T-helper 9 cell (primary cell): ENCODE data around the gene CPEB2.

ENCODE experiments used
- DNase-seq: peaks from one replicate; pipeline ENCODE4 v3.0.0-alpha.2; 2020

The CPEB2 gene

DNA sequence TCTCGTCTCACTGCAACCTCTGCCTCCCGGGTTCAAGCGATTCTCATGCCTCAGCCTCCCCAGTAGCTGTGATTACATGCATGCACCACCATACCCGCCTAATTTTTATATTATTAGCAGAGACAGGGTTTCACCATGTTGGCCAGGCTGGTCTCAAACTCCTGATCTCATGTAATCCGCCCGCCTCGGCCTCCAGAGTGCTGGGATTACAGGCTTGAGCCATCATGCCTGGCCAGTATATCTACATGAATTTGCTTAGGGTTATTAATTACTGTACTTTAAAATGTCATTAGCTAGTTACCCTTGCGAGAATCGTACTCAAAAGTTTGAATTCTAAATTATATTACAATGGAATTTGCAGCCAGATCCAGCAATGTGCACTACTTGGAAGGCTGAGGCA is 8.9 kb downstream of the CPEB2 start:
- DNase-seq: no peak

DNA sequence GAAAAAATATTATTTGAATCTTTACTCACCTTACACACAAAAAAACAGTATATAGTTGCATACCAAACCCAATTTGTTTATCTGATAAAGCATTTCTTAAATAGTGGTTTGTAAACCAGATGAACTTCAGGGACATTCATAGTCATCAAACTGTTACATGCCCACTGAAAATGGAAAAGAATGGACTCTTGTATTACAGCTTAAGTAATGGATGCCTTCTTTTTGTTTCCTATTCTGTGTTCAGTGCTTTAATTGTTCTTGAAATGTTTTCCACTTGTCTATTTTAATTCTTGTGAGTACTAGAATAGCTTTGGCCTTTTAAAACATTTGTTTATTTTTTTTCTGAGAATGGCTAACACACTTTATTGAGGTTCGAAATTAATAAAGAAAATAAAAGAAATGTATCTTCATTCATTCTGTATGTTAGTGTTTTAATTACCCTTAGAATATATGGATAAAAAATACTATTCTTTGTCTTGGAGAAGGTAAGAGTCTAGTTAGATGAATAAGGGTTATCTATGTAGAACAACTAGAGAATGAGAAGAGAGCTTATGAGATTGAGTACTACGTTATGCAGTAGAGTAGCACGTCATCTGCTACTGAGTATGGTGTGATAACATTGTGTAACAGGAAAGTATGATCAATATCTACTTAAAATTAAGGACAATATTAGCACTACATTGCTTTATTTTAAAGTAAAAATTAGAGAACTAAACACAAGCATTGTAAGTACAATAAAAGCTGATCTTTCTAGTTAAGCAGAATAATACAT is 9.9 kb downstream of the CPEB2 start:
- DNase-seq: no peak

DNA sequence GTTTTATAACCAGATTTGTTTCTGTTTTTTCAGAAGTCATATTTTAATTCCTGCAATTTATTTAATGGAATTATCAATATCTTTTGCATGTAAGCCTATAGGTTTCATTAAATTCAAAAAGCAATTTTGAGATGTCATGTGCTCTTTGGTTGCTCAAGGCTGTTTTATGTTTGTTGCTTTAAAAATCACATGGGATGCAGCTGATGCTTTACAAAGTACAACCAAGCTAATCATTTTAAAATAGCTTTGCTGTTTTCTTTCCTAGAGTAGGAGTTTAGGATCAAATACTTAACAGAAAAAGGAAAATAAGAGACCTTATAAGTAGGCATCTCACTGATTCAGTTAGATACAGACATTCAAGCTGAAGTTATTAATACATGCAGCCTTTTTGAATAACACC is 11.3 kb downstream of the CPEB2 start:
- DNase-seq: no peak

DNA sequence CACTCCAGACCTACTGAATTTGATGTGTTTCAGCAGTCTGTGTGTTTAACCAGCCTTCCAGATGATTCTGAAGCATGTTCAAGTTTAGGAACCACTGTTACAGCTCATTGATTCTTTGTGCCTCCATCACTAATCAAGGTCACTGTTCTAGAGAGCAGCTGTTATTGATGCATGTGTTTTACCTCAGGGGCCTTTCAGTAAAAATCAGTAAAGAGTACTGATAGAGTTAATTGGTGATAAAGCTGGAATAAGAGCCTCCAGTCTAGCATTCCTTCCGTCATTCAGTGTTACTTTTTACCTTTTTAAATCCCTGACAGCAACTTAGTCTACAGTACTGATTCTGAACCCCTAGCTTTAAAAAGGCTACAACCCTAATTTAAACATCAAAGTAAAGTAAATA is 12.9 kb downstream of the CPEB2 start:
- no peak for DNase-seq

DNA sequence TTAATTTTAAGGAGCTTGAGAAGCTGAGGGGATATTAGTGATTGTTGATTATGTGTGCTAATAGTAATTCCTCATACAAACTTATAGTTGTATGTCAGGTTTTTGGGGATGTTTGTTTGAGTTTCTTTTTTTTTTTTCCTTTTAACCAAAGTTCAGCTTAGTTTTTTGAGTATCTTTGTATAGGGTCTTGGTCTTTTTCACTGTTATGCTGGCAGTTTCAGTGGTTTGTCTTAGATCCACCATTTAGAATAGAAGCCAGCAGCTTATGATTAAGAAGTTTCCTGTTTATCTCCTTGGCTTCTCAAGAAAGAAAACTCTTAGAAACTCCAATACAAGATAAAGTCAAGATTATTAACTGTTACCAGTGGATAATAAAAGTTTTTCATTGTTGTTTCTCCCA is 16.1 kb downstream of the CPEB2 start:
- DNase-seq: no peak

DNA sequence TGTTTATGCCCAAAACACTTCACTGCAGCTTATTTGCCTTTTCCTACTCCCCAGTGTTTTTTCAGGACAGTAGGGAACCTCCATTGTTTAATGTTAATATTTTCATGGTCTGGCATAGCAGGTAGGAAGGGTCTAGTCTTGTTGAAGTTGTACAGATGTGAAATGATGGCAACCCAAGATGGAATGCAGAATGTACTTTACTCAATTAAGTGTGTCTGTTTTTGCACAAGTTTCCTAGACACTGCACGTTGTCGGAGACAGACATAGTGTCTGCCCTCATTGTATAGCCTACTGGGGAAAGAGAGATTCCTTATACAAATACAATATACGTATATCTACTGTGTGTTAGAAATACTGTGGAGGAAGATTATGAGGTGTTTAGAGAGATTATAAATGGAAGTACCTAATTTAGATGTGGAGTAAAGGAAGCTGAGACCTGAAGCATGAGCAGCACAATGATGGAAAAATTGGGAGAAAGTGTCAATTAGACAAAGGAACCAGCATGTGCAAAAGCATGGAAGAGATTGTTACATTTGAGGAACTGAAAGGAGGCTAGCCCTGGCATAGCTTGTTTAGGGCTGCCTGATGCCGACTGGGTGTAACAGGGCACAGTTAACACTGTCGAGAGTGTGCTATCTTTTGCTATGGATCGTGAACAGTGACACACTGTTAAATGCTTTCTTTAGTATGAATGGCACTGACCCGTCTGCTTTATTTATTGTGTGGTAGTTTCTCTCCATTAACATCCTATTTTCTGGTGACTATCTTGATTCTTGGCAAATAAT is 18.4 kb downstream of the CPEB2 start:
- no peak for DNase-seq

DNA sequence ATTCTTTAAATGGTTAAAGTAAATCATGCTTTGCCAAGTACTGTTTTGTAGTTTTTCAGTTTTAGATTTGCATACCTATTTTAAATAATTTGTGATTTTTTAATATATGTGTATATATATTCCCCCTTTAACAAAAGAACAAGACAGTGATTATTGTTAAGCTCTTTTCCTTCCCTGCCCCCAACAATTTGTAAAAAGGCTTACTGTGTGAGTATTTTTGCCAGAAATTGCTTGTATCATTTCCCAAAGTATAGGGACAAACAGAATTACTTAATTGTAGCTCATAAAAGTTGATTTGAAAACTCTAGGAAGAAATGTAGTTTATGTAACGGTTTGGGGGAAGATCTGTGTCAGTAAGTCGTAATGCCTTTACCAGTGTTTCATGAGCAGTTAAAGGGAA is 19.0 kb downstream of the CPEB2 start:
- DNase-seq: no peak

DNA sequence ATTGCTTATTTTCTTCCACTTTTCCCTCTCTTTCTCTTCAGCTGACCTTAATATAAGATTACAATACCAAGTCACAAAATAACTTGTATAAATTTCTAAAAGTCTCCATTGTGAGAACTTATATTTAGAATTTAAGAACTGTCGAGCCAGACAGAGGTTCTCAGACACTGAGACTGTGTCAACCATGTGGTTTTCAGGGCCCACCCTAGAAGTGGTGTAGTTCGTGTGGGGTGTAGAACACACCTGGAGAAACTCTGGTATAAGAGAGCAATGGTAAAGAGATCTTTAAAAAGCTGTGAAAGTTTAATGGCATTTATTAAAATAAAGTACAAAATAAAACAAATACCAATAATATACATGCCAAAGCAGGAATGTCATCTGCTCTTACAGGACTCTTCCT is 19.7 kb downstream of the CPEB2 start:
- no peak for DNase-seq

DNA sequence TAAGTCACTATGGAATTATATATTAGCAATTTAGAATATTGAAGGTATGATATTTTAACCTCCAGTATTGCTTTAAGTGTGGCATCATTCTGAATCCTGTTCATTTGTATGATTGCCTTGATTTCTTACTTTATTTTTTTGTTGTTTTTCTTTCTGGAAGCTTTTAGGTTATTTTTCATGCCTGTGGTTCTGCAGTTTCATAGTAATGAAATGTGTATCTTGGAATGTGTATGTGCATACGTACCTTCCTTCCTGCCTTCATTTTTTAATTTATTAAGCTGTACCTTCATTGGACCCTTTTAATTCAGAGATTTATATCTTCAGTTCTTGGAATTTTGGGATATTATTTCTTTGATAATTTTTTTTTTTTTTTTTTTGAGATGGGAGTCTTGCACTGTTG is 22.1 kb downstream of the CPEB2 start:
- DNase-seq: no peak

DNA sequence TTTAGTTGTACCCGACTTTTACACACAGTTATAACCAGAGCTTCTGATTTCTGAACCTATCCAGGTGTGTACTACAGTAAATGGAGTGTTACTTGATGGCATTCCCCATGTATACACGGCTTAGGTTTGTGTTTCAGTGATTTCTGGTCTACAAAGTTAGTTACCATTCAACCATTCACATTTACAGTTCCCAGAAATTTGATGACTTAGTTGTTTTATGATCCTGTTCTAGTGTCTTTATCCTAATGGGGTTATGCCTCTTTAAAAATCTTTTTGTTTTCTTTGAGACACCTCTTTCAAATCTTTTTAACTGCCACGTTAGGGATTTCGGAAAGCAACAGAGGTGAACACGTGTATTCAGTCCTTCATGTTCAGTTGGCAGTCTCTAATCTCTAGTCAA is 23.4 kb downstream of the CPEB2 start:
- no peak for DNase-seq

DNA sequence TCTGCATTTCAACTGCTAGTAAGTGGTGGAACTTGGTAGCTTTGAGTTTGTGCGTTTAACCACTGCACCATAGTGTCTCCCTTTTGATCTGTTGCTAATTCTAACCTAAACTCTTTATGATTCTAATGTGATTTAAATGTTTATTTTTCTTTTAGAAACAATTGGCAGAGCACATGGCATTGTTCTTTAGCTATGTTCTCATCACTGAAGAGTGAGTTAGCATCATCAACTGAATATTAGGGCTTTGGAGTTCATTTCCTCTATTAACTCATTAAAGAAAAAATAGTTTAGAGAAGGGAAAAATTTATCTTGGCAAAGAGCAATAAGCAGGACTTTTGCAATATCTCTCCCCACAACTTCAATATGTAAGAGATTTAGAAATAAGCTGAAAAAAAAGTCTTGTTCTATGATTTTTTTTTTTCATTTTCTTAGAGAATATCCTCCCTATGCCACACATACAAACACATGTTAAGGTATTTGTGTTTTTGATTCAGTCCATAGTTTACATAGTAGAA is 25.7 kb downstream of the CPEB2 start:
- DNase-seq: no peak

DNA sequence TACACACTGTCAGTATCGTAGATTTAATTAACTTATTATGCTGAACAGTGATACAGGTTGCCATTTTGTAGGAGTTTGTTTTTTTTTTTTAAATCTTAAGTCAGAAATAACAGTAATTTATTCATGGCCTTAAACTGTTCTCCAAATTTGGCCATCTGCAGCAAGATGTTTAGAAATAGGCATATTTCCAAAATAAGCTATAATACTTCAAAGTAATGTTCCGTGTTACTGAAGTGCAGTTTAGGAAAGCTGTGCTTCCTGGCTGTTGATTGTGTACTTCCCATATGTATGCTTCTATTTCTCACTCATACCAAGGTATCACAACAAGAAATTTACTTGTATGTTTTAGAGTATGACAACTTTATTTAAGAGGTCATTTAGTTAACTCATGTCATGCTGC is 28.9 kb downstream of the CPEB2 start:
- no peak for DNase-seq

DNA sequence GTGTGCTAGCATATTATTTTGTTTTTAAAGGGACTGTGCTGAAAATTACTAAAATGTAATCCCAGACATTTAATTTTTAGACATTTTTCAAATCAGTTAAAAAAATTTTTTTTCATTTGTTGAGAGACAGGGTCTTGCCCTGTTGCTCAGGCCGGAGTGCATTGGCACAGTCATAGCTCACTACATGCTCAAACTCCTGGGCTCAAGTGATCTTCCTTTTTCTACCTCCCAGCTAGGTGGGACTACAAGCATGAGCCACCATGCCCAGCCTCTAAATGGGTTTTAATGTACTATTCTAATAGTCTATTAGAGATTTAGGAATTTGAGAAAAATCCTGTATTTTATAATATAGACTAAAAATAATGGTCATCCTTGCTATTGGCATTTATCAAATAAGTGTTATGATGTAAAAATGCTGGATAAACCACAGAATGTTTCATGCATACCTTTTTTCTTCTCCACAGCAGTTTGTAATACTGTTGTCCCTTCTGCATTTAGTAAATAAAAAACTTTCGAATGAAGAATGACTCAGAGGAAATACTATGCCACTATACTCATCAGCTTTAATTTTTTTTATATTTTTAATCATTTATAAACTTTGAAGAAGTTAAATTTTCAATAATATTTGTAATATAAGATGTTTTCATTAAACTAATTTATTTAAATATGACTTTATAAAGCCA is 29.9 kb downstream of the CPEB2 start:
- no peak for DNase-seq

DNA sequence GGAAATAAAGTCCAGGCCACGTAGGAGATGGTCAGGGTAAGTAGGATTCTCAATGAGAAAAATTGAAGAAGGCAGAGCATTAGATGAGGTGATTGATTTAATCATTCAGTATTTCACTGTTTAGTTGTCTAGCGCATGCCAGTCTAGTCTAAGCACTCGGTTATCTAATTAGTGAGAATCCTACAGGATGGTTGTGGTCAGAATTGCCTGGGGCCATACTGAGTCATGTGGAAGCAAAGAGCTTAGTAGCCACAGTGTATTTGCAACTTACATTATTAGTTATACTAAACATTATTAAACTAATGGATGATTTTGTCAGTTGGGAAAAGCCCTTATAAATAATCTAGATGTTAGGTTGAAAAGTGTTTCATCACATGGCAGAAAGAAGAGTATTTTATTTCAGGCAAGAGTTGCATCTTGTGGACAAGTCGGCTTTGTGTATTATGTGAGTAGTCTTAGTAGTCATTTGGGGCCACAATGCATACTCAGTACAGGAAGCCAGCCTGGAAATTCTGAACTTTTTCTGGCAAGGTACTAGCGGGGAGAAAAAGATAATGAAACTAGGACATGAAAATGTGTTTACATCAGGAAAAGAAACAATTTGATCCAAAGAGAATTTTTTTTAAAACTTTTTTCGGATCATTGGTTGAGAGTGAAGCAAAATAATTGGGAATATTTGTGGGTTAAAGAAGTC is 31.9 kb downstream of the CPEB2 start:
- DNase-seq: no peak

DNA sequence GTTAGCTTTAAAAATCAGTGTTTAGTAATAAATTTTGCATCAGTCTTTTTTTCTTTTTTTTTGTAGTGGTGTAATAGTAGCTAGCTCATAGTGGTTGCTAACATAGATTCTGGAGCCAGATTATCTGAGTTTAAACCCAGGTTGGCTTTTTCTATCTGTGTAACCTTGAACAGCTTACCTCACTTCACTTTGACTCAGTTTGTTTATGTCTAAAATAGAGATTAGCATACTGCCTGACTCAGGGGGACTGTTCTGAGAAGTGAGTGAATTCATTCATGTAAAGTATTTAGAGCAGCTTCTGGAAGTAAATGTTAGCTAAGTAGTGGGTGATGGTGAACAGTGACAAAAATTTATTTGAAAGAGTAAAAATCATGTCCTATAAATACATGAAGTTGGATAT is 32.9 kb downstream of the CPEB2 start:
- DNase-seq: no peak

DNA sequence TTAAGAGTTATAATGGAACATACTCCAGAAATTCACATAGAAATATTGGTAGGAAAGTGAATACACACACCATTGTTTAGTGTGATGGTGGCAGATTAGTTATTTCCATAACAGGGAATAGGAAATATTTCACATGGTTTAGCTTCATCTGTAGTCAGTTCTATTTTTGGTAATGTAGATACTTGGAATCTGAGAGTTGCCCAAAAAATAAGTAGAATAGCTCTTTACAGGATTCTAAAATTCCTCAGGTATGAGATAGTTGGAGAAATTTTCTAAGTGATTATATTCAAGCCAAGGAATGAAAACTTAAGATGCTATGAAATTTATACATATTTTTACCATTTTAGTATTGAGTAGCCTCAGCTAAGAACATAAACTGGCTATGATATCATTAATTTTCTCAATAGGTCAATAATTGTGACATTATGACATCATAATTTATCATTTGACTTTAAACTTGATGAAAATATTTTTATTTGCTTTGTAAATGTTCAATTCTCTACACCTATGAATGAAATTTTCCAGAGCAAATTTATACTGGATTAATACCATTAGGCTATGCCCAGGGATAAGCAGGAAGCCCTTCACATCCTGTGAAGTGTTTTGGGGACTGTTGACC is 35.8 kb downstream of the CPEB2 start:
- DNase-seq: no peak

DNA sequence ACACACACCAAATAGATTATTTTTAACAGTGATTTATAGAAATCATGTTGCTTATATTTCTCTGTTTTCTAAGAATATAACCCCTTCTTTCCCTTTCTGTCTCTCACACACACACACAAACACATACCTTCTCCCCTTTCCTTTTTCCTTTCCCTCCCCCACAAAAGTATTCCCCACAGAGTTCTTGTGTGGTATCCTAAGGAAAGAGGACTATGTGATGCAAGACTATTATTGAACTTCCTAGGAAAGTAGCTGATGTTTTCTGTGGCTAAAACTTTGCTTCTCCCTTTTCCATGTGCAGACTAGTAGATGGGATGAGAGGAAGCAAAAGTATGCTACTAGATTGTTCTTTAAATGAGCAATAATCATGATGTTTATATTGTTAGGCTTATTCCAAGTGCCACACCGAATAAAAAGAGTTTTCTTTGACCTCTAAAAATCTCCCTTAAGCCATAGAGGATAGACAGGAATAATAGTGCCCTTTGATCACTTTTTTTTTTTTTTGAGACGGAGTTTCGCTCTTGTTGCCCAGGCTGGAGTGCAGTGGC is 38.7 kb downstream of the CPEB2 start:
- no peak for DNase-seq

DNA sequence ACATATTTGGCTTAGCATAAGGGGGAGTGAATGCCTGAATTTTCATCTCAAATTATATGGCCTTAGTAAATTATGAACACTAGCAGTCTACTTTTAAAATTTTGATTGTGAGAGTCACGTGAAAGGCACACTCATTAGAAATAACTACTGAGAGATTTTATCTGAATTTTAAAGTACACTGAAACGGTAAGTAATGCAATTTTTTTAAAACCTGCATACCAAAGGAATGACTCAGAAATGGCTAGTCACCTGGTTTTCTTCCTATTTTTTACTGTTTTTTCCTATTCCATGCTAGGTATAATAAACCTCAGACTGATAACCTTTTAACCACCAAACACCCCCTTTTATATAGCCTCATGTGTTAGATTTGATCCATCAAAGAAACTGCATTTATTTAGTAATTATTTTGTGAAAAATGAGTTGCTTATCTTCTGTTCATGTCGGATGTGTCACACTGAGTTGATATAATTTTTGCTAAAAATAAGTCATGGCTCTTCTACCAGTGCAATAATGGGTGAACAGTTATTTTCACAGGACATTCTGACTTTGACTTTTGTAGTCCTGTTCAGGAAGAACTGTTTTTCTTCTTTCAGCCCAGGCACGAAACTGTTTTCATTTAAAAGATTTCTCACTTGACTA is 40.4 kb downstream of the CPEB2 start:
- no peak for DNase-seq

DNA sequence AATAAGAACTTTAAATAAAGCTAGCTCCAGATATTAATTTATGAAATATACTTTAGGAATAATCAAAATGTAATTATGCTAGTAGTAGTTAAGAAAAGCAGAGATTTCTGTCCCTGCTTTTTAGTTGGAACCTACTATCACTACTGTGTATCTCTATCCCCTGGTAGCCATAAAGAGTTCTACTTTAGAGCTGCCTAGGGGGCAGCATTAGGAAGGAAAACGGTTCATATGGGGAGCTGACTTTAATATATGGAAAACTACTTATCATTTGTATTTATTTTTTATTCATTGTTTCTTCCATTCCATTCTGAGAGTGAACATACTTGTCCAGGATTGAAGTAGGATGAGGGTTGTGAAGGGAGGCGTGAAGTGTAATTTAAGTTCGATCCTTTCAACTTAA is 40.9 kb downstream of the CPEB2 start:
- DNase-seq: no peak

DNA sequence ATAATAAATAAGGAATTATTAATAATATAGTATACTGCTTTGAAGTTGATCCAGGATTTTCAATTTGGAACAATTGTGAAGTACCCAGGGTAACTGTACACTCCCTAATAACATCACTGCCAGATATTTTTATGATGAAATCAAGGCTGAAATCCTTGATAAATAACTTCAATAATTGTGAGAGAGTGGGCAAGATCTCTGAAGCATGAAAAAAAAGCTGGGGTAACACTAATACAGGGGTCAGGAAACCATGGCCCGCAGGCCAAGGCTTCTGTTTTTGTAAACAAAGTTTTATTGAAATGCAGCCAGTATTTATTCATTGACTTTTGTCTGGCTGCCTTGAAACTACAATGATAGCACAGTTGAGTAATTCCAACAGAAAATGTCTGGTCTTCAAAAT is 41.6 kb downstream of the CPEB2 start:
- DNase-seq: no peak

DNA sequence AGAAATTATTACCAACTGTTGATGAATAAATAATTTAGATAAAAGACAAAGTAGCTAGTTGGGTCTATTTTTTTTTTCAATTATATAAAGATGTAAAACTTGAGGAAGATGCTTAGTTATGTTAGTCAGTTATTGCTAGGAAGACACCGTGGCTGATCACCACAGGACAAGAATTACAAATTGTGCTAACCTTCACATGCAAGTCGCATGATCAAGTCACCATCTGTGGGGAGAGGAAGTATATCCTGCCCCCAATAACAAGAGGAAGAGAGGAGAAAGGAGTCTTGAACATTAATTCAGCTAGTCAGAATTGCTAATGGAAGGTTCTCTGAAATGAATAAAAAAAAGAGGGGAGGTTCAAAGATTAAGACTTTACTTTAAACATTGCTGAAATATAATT is 52.3 kb downstream of the CPEB2 start:
- no peak for DNase-seq

DNA sequence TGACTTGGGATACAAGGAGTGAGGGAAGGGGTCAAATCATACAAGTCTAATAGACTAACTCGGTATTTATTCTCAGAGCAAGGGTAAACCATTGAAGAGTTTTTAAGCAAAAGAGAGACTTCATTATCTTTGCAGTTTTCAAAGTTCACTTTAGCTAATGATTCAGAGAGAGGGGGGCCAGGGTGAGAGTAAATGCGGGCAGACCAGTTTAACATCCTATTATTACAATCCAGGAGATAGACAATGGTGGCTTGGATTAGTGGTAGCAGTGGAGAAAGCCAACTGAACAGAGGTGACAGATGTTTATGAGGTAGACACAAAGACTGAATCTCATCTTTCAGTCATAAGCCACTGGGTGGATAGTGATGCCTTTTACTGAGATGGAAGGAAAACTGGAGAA is 57.9 kb downstream of the CPEB2 start:
- no peak for DNase-seq
